Measurements from ENCODE around the gene GSAP. TPM values are rescaled to one million over a fixed set of nuclear protein-coding genes. Genes with fewer than 3 reads are reported as not detected.
"Not testable (repeated sequence)": the region's sequence is repeated elsewhere in the genome, so short reads cannot be mapped to it uniquely, and the experiment has no call there.

GSAP gene
- total RNA-seq, 2 experiments from 2014 or later = 0.55 TPM; not detected in 1

- BruUV-seq (replicated peaks) = no TSS peak
- Histone ChIP-seq H3K4me1 (ENCODE audit: insufficient read depth, low read length, poor library complexity, severe bottlenecking) (peaks cover 12% of the 10 kb centered on the region), H3K9me3 (ENCODE audit: low read length) (no peaks in the 10 kb centered on the region), H3K4me3 (ENCODE audit: low read depth, low read length, poor library complexity, severe bottlenecking) (no peak overlapping the region), H3K4me2 (ENCODE audit: low read length) (no peak overlapping the region), H3K79me2 (ENCODE audit: insufficient read depth, low read depth, low read length) (no peaks in the 10 kb centered on the region), H3K27ac (ENCODE audit: low read depth, low read length, poor library complexity, severe bottlenecking) (no peak overlapping the region), H3K36me3 (ENCODE audit: insufficient read depth, low read length) (no peaks in the 10 kb centered on the region), H2AFZ (ENCODE audit: low read length) (no peak overlapping the region), H4K20me1 (ENCODE audit: insufficient read depth, low read length) (no peaks in the 10 kb centered on the region), H3K9me2 (ENCODE audit: insufficient read depth, low read length) (no peaks in the 10 kb centered on the region)
- ChIA-PET POLR2A (no interaction called here), CTCF (ENCODE audit: unreplicated experiment) (no interaction called here)
- no peak for DNase-seq (ENCODE audit: low spot score)
- TF ChIP-seq, protein P1, sequence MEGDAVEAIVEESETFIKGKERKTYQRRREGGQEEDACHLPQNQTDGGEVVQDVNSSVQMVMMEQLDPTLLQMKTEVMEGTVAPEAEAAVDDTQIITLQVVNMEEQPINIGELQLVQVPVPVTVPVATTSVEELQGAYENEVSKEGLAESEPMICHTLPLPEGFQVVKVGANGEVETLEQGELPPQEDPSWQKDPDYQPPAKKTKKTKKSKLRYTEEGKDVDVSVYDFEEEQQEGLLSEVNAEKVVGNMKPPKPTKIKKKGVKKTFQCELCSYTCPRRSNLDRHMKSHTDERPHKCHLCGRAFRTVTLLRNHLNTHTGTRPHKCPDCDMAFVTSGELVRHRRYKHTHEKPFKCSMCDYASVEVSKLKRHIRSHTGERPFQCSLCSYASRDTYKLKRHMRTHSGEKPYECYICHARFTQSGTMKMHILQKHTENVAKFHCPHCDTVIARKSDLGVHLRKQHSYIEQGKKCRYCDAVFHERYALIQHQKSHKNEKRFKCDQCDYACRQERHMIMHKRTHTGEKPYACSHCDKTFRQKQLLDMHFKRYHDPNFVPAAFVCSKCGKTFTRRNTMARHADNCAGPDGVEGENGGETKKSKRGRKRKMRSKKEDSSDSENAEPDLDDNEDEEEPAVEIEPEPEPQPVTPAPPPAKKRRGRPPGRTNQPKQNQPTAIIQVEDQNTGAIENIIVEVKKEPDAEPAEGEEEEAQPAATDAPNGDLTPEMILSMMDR (conservative IDR thresholded peaks at IDR 0.05; ENCODE audit: low read length) = no peak
- TF ChIP-seq EZH2phosphoT487 (IDR thresholded peaks at IDR 0.05; ENCODE audit: borderline replicate concordance, low read depth, low read length) = no peak
- intact Hi-C loops (cut with micrococcal nuclease; ENCODE audit: unreplicated experiment) = no loop called here
These were observed 67.0 kb downstream of the GSAP start for GRCh38 chr7:77349141-77349540.

GRCh38 chr7:77348371-77348813 is 67.8 kb downstream of the GSAP start:
- no peak for DNase-seq (ENCODE audit: low spot score)
- Histone ChIP-seq H3K4me2 (ENCODE audit: low read length) (no peak overlapping the region), H3K4me1 (ENCODE audit: insufficient read depth, low read length, poor library complexity, severe bottlenecking) (peaks cover 12% of the 10 kb centered on the region), H3K36me3 (ENCODE audit: insufficient read depth, low read length) (no peaks in the 10 kb centered on the region), H3K9me3 (ENCODE audit: low read length) (no peaks in the 10 kb centered on the region), H3K79me2 (ENCODE audit: insufficient read depth, low read depth, low read length) (no peaks in the 10 kb centered on the region), H4K20me1 (ENCODE audit: insufficient read depth, low read length) (no peaks in the 10 kb centered on the region), H3K4me3 (ENCODE audit: low read depth, low read length, poor library complexity, severe bottlenecking) (no peak overlapping the region), H2AFZ (ENCODE audit: low read length) (no peak overlapping the region), H3K9me2 (ENCODE audit: insufficient read depth, low read length) (no peaks in the 10 kb centered on the region), H3K27ac (ENCODE audit: low read depth, low read length, poor library complexity, severe bottlenecking) (no peak overlapping the region)
- BruUV-seq (replicated peaks) = no TSS peak
- intact Hi-C loops (cut with micrococcal nuclease; ENCODE audit: unreplicated experiment) = no loop called here
- POLR2A ChIA-PET = interaction anchor here (0.6 to 1.2 kb wide), 3 partner anchors 42 to 1107 kb away, joined by 3 to 5 read pairs (median 4); no protein-coding TSS in a partner anchor
- CTCF ChIA-PET (ENCODE audit: unreplicated experiment) = no interaction called here
- TF ChIP-seq, protein P1 (conservative IDR thresholded peaks at IDR 0.05; ENCODE audit: low read length) = no peak
- TF ChIP-seq EZH2phosphoT487 (IDR thresholded peaks at IDR 0.05; ENCODE audit: borderline replicate concordance, low read depth, low read length) = no peak

DNA sequence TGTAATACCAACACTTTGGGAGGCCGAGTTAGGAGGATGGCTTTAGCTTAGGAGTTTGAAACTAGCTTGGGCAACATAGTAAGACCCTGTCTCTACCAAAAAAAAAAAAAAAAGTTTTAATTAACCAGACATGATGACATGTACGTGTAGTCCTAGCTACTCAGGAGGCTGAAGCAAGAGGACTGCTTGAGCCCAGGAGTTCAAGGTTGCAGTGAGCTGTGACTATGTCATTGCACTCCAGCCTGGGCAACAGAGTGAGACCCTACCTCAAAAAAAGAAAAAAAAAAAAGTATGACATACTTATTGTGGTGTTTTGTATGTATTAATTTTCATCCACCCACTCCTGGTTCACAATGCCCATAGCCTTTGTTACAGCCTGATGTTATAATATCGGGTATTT is 69.7 kb downstream of the GSAP start:
- POLR2A ChIA-PET = interaction anchor here (0.6 to 0.9 kb wide), 2 partner anchors 18 to 163 kb away, joined by 3 to 4 read pairs; no protein-coding TSS in a partner anchor
- TF ChIP-seq, protein P1 (conservative IDR thresholded peaks at IDR 0.05; ENCODE audit: low read length) = no peak
- H3K9me2 ChIP-seq (ENCODE audit: insufficient read depth, low read length) = no peaks in the 10 kb centered on the region
- no peak overlapping the region for H2AFZ ChIP-seq (ENCODE audit: low read length)
- H3K36me3 ChIP-seq (ENCODE audit: insufficient read depth, low read length) = no peaks in the 10 kb centered on the region
- no TSS peak for BruUV-seq (replicated peaks)
- H3K9me3 ChIP-seq (ENCODE audit: low read length) = no peaks in the 10 kb centered on the region
- DNase-seq (ENCODE audit: low spot score) = no peak
- H3K27ac ChIP-seq (ENCODE audit: low read depth, low read length, poor library complexity, severe bottlenecking) = no peak overlapping the region
- H3K4me3 ChIP-seq (ENCODE audit: low read depth, low read length, poor library complexity, severe bottlenecking) = no peak overlapping the region
- H4K20me1 ChIP-seq (ENCODE audit: insufficient read depth, low read length) = no peaks in the 10 kb centered on the region
- no peaks in the 10 kb centered on the region for H3K79me2 ChIP-seq (ENCODE audit: insufficient read depth, low read depth, low read length)
- intact Hi-C loops (cut with micrococcal nuclease; ENCODE audit: unreplicated experiment) = no loop called here
- CTCF ChIA-PET (ENCODE audit: unreplicated experiment) = no interaction called here
- peaks cover 6% of the 10 kb centered on the region for H3K4me1 ChIP-seq (ENCODE audit: insufficient read depth, low read length, poor library complexity, severe bottlenecking)
- no peak overlapping the region for H3K4me2 ChIP-seq (ENCODE audit: low read length)

DNA sequence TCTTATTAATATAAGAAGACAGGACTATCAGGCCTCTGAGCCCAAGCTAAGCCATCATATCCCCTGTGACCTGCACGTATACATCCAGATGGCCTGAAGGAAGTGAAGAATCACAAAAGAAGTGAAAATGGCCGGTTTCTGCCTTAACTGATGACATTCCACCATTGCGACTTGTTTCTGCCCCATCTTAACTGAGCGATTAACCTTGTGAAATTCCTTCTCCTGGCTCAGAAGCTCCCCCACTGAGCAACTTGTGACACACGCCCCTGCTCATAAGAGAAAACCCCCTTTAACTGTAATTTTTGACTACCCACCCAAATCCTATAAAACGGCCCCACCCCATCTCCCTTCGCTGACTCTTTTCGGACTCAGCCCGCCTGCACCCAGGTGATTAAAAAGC is 70.7 kb downstream of the GSAP start:
- H3K4me2 ChIP-seq (ENCODE audit: low read length); intact Hi-C loops (cut with micrococcal nuclease; ENCODE audit: unreplicated experiment); CTCF ChIA-PET (ENCODE audit: unreplicated experiment); H3K79me2 ChIP-seq (ENCODE audit: insufficient read depth, low read depth, low read length); H3K9me2 ChIP-seq (ENCODE audit: insufficient read depth, low read length); DNase-seq (ENCODE audit: low spot score); BruUV-seq (replicated peaks); H3K36me3 ChIP-seq (ENCODE audit: insufficient read depth, low read length); POLR2A ChIA-PET; H3K9me3 ChIP-seq (ENCODE audit: low read length); H3K27ac ChIP-seq (ENCODE audit: low read depth, low read length, poor library complexity, severe bottlenecking); H4K20me1 ChIP-seq (ENCODE audit: insufficient read depth, low read length); H3K4me1 ChIP-seq (ENCODE audit: insufficient read depth, low read length, poor library complexity, severe bottlenecking); H2AFZ ChIP-seq (ENCODE audit: low read length); H3K4me3 ChIP-seq (ENCODE audit: low read depth, low read length, poor library complexity, severe bottlenecking): not testable (repeated sequence)

Measured in OCI-LY7 (cell line).